Skeletal muscle tissue (tissue), 4 donors: ENCODE results near the gene CNTN5. TPM values are rescaled to one million over a fixed set of nuclear protein-coding genes. Genes with fewer than 3 reads are reported as not detected.

Experiments used
- H3K27ac ChIP-seq: one replicate; pipeline ENCODE4 v1.7.0; 2013; ENCODE audit warnings: mild to moderate bottlenecking, low read depth, low read length, inconsistent platforms
- H3K27me3 ChIP-seq, 3 donors: one replicate each; pipeline ENCODE4 v1.7.0; 2013; ENCODE audit warnings: low read length in 3 of 3; ENCODE audit not compliant: control insufficient read depth in 3 of 3, insufficient read depth in 3 of 3
- H3K36me3 ChIP-seq, 3 donors: one replicate each; pipeline ENCODE4 v1.7.0; 2013; ENCODE audit warnings: low read length in 3 of 3; ENCODE audit not compliant: control insufficient read depth in 3 of 3, insufficient read depth in 3 of 3
- H3K4me1 ChIP-seq, 3 donors: one replicate each; pipeline ENCODE4 v1.7.0; 2013; ENCODE audit warnings: low read length in 3 of 3, mild to moderate bottlenecking in 3 of 3; ENCODE audit not compliant: control insufficient read depth in 3 of 3, insufficient read depth in 3 of 3
- H3K4me3 ChIP-seq, 3 donors: one replicate each; pipeline ENCODE4 v1.7.0; 2013; ENCODE audit warnings: low read length in 3 of 3
- H3K9ac ChIP-seq, 3 donors: one replicate each; pipeline ENCODE4 v1.7.0; 2013; ENCODE audit warnings: low read length in 3 of 3, mild to moderate bottlenecking in 3 of 3, moderate library complexity in 2 of 3, low read depth in 1 of 3
- H3K9me3 ChIP-seq, 3 donors: one replicate each; pipeline ENCODE4 v1.7.0; 2013; ENCODE audit warnings: low read length in 3 of 3; ENCODE audit not compliant: control insufficient read depth in 3 of 3
- total RNA-seq: library from RNA; depleted of rRNA; stranded (reverse); fragments of >200 nt; gene quantifications from one replicate; pipeline ENCODE4 v1.2.3, GENCODE V29; 2014
- donor health status: Osteomylitis.

CNTN5 gene
- total RNA-seq, 1 donor from 2014 or later, result 10.4 TPM

DNA sequence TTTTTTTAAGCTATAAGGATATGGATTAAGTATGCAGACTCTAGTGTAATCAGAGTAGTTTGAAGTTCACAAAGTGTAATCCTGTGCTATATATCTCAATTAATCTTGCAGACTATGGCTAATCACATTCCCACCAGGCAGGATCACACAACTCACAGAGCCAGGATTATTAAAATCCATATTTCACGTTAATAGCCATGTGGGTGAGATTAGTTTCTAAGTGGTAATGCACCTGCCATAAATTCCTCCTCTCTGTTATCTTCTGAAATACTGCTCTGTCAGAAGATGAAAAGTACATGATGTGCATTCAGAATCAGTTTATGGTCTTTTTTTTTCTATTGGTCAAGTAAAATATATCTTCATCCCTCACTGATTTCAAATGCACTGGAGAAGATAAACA, 686.1 kb downstream of the CNTN5 start:
- H3K27ac ChIP-seq, result no peak overlapping the region
- no peak overlapping the region for H3K9ac ChIP-seq
- no peaks in the 10 kb centered on the region for H3K36me3 ChIP-seq
- no peaks in the 10 kb centered on the region for H3K4me1 ChIP-seq
- no peak overlapping the region for H3K4me3 ChIP-seq
- H3K27me3 ChIP-seq, result no peaks in the 10 kb centered on the region
- no peaks in the 10 kb centered on the region for H3K9me3 ChIP-seq

DNA sequence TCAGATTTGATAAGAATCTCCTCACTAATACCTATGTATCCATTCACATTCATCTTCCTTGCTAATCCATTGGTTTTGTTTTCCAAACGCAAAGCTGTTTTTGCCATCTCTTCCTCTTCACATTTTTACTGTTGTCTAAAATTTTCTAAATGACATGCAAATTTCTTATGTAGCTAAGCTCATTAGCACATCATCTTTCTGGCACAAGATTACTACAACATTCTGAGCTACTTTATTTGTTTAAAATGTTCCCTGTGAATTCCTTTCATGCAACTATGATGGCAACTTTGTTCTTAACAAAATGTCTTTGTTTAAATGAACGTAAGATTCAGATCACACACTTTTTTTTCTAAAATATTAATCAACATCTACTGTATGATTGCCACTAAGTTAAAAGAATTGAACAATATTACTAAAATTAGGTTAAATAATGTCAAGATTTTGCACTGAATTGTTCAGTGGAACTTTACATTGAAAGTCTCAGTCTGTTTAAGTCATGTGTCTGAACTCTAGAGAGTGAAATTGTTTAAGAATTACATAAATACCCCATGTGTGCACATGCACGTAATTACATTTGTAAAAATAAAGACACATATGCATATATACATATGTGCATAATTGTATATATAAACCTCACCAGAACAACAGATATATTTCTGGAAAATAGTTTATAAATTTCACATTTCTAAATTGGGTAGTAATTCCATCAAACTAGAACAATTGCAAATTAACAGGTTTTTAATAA, 688.4 kb downstream of the CNTN5 start:
- H3K9ac ChIP-seq, result no peak overlapping the region

DNA sequence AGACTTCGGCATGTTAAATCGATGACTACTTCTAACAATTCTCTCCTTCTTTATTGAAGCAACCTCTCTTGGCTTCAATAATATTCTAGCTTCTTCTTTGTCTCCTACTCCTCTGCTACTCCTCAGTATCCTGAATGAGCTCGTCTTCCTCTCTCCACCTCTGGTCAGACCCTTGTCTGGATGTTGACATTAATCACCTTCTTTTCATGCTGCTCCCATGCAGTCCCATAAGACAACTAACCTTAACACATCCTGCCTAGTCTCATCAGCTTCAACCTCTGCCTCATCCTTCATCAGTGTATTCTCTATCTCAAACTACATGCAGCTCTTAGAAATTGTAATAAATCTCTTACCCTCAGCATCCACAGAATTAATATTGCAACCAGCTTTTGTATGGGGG, 695.6 kb downstream of the CNTN5 start:
- Histone ChIP-seq H3K4me3 (no peak overlapping the region), H3K27me3 (no peaks in the 10 kb centered on the region), H3K4me1 (no peaks in the 10 kb centered on the region), H3K27ac (no peak overlapping the region), H3K9me3 (no peaks in the 10 kb centered on the region), H3K36me3 (no peaks in the 10 kb centered on the region), H3K9ac (no peak overlapping the region)

More for the DNA sequence above, 688.4 kb downstream of the CNTN5 start:
- H3K27me3 ChIP-seq, result no peaks in the 10 kb centered on the region
- H3K4me1 ChIP-seq, result no peaks in the 10 kb centered on the region
- no peaks in the 10 kb centered on the region for H3K36me3 ChIP-seq
- no peak overlapping the region for H3K4me3 ChIP-seq
- H3K9me3 ChIP-seq, result no peaks in the 10 kb centered on the region
- H3K27ac ChIP-seq, result no peak overlapping the region

DNA sequence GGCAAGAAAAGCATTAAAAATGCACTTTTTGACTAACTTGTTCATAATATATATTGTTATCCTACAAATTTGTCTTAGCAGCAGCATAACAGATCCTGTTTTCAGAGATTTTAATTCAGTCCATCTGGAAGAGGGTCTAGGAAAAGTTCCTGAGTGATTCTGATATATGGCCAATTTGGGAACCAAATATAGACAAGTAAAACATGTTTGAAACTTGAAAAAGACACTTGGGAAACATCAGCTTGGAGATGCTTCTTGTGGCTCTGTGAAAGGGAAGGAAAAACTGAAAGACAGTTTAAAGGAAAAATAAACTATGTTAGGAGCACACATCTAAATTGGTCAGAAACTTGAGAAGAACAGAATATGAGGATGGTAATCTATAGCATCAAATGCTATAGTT, 697.5 kb downstream of the CNTN5 start:
- Histone ChIP-seq H3K4me1 (no peaks in the 10 kb centered on the region), H3K9me3 (no peaks in the 10 kb centered on the region), H3K4me3 (no peak overlapping the region), H3K36me3 (no peaks in the 10 kb centered on the region), H3K27ac (no peak overlapping the region), H3K27me3 (no peaks in the 10 kb centered on the region), H3K9ac (no peak overlapping the region)

DNA sequence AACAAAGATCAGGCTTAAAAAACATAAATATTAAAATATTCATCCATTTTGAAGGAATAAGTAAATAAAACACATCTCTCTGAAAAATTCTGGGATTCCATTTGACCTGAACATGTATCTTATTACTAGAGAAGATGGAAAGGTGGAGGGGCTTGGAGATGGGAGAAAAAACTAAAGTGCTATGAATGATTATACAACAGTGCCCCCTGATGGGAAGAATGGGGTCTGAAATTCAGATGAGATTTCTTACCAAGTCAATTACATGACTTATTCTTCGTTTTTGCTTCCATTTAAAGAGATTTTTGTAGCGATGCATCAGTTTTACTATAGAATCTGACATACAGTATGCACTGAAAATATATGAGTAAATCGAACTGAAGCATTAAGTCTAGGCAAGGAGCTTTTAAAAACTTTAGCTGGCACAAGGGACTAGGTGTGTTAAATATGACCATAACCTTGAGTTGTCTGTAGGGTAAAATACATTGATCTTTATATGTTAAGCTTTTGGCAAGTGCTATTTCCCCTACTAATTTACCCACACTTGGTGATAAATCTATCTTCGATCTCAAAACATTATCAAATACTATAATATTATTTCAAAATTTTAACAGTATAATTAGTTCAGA, 718.8 kb downstream of the CNTN5 start:
- no peaks in the 10 kb centered on the region for H3K36me3 ChIP-seq
- no peaks in the 10 kb centered on the region for H3K9me3 ChIP-seq
- H3K9ac ChIP-seq, result no peak overlapping the region
- no peak overlapping the region for H3K4me3 ChIP-seq
- no peaks in the 10 kb centered on the region for H3K4me1 ChIP-seq
- no peak overlapping the region for H3K27ac ChIP-seq
- H3K27me3 ChIP-seq, result no peaks in the 10 kb centered on the region

GRCh38 chr11:99742501-99742900, 721.8 kb downstream of the CNTN5 start:
- Histone ChIP-seq H3K4me3 (no peak overlapping the region), H3K36me3 (no peaks in the 10 kb centered on the region), H3K4me1 (no peaks in the 10 kb centered on the region), H3K9ac (no peak overlapping the region), H3K9me3 (no peaks in the 10 kb centered on the region), H3K27ac (no peak overlapping the region), H3K27me3 (no peaks in the 10 kb centered on the region)

GRCh38 chr11:99759787-99760186, 739.0 kb downstream of the CNTN5 start:
- H3K36me3 ChIP-seq, result no peaks in the 10 kb centered on the region
- H3K9ac ChIP-seq, result no peak overlapping the region
- H3K27ac ChIP-seq, result no peak overlapping the region
- H3K4me1 ChIP-seq, result no peaks in the 10 kb centered on the region
- H3K4me3 ChIP-seq, result no peak overlapping the region
- no peaks in the 10 kb centered on the region for H3K27me3 ChIP-seq
- no peaks in the 10 kb centered on the region for H3K9me3 ChIP-seq

DNA sequence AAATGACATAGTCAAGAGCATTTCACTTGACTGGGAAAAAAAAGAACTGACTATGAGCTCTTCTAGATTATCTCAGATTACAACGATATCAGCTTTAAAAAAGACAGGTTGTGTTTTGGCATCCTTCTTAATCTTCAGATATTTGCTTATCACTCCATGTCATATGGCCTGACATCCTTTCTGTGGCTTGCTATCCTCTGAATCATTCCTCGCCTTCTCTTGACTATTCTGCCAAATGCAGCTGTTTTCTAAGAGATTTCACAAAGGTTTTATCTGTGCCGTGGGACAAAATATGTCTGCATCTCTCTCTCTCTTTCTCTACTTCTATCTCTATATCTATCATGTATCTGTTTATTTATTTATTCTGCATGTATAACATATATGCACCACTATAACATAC, 746.1 kb downstream of the CNTN5 start:
- no peak overlapping the region for H3K27ac ChIP-seq
- H3K9me3 ChIP-seq, result no peaks in the 10 kb centered on the region
- H3K9ac ChIP-seq, result no peak overlapping the region
- no peaks in the 10 kb centered on the region for H3K27me3 ChIP-seq
- H3K4me3 ChIP-seq, result no peak overlapping the region
- no peaks in the 10 kb centered on the region for H3K36me3 ChIP-seq
- H3K4me1 ChIP-seq, result no peaks in the 10 kb centered on the region

GRCh38 chr11:99773646-99774045, 752.9 kb downstream of the CNTN5 start:
- Histone ChIP-seq H3K4me3 (no peak overlapping the region), H3K4me1 (no peaks in the 10 kb centered on the region), H3K9me3 (no peaks in the 10 kb centered on the region), H3K36me3 (no peaks in the 10 kb centered on the region), H3K9ac (no peak overlapping the region), H3K27me3 (no peaks in the 10 kb centered on the region), H3K27ac (no peak overlapping the region)

DNA sequence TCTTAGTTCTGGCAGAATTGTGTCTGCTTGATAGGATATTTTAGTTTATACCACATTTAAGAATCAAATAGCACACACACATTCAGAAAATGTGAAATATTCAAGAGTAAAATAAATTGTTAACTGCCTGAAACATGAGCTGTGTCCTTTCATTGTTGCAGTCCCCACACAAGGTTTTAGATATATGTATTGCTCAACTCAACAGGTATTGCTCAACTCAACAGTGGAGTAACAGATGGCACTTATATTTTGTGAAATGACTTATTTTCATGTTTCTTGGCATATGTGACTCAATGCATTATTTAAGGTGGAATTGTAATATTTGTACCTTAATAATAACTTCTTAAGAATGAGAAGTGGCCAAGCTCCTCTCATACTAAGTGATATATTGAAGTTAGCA, 760.3 kb downstream of the CNTN5 start:
- no peak overlapping the region for H3K4me3 ChIP-seq
- no peaks in the 10 kb centered on the region for H3K36me3 ChIP-seq
- no peaks in the 10 kb centered on the region for H3K27me3 ChIP-seq
- H3K9ac ChIP-seq, result no peak overlapping the region
- H3K4me1 ChIP-seq, result no peaks in the 10 kb centered on the region
- no peak overlapping the region for H3K27ac ChIP-seq
- H3K9me3 ChIP-seq, result no peaks in the 10 kb centered on the region
